ENCODE data around the gene MDM4.

- TF ChIP-seq POLR2AphosphoS5 (IDR thresholded peaks at IDR 0.05) (no peak), CTCF (IDR thresholded peaks at IDR 0.05) (no peak), POLR2A (IDR thresholded peaks at IDR 0.05) (no peak)
Observed at GRCh38 chr1:204507317-204508105, 8.7 kb upstream of the MDM4 start.

Measured in prostate gland (tissue), 2 donors.